GM10266 (cell line): ENCODE measurements around the gene UBE2D2.
"Not testable (repeated sequence)": the region's sequence is repeated elsewhere in the genome, so short reads cannot be mapped to it uniquely, and the experiment has no call there.

Experiments
- DNase-seq: peaks from one replicate; pipeline ENCODE4 v3.0.0; 2012; ENCODE audit errors: extremely low spot score
- CTCF ChIP-seq: IDR thresholded peaks from 2 replicates; pipeline ENCODE4 v1.5.1; 2012; ENCODE audit warnings: mild to moderate bottlenecking, low read depth; ENCODE audit not compliant: control insufficient read depth, insufficient read depth; ENCODE audit errors: missing control alignments

UBE2D2 gene

DNA sequence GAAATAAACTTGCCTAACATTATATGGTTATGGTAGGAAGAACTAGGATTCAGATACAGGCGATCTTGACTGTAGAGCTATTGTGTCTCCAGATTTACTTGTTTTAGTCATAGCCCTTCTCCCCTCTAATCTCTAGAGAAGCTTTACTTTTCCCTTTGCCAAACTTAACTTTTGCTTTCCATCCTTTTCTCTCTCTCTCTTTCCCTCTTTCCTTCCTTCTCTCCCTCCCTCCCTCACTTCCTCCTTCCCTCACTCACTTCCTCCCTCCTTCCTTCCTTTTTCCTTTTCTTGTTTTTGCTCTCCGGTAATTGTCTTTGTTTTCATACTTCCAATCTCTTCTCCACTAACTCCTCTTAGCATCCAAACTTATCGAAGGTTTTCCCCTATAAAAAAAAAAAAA, 10.4 kb downstream of the UBE2D2 start:
- no peak for TF ChIP-seq CTCF
- DNase-seq = no peak

- no peak for TF ChIP-seq CTCF
- no peak for DNase-seq
Measured at GRCh38 chr5:139571966-139572365, 10.8 kb downstream of the UBE2D2 start.

DNA sequence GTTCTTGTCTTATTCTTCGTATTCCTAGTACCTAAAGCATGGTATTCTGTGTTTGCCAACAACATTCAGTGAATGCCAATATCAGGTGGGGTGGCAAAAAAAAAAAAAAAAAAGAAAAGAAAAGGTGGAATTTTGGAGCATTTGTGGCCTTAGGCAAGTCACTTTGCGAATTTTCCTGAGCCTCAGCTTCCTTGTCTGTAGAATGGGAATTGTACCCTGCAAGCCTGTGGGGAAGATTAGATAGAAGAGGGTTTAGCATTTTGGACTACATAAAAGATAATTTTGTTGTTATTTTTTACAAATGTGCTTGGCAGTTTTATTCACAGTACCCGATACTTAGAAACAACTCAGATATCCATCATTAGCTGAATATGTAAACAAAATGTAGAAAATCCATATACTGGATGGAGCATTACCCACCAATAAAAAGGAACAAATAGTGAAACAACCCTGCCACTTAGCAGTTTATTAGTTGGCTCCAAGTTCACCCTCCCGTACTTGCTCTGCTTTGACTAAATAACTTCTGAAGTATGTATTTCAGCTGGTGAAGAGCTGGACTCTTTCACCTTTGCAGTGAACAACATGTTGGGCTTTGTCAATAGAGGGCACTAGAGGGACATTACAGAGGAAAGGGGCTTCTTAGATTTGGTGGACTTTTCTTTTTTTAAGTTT, 13.6 kb downstream of the UBE2D2 start:
- peak; percentile 72 for TF ChIP-seq CTCF
- DNase-seq = peak; percentile 34

DNA sequence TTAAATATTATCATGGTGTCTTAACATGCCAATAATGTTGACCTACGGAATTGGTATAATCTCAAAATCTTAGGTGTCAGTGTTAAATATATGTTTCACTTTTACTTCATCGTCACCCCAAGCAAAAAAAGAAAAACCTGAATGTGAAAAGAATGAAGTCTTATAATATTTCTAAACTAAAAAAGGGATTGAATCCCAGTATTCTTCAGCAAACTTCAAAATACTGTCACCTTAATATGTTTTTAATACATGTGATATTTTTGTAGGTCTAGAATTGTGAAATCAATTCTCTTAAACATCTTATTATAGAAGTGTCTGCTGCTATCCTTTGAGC, 14.1 kb downstream of the UBE2D2 start:
- DNase-seq = no peak
- no peak for TF ChIP-seq CTCF

DNA sequence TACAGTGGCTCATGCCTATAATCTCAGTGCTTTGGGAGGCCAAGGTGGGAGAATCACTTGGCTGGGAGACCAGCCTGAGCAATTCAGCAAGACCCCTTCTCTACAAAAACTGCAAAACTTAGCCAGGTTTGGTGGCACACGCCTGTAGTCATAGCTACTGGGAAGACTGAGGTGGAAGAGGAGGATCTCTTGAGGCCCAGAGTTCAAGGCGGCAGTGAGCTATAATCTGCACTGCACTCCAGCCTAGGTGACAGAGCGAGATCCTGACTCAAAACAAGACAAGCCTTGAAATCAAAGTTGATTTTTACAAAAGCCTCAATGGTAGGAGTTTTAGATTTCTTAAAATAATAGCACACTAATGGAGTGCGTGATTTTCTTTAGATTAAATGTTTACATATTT, 14.6 kb downstream of the UBE2D2 start:
- DNase-seq = no peak
- TF ChIP-seq CTCF = no peak

- DNase-seq = no peak
Measured at GRCh38 chr5:139577689-139578290, 16.7 kb downstream of the UBE2D2 start.

GRCh38 chr5:139578325-139578724, 17.2 kb downstream of the UBE2D2 start:
- no peak for TF ChIP-seq CTCF

More at GRCh38 chr5:139577689-139578290, 16.7 kb downstream of the UBE2D2 start:
- TF ChIP-seq CTCF = no peak

DNA sequence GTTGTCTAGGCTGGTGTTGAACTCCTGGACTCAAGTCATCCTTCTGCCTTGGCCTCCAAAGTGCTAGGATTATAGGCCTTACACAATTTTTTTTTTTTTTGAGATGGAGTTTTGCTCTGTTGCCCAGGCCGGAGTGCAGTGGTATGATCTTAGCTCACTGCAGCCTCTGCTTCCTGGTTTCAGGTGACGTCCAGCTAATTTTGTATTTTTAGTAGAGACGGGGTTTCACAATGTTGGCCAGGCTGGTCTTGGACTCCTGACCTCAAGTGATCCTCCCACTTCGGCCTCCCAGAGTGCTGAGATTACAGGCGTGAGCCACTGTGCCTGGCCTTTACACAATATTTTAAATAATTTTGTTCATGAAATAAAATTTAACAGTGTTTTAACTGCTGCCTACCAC, 21.0 kb downstream of the UBE2D2 start:
- DNase-seq = not testable (repeated sequence)

More at GRCh38 chr5:139578325-139578724, 17.2 kb downstream of the UBE2D2 start:
- DNase-seq = no peak
